ENCODE measurements around the gene NUDT10. TPM values are rescaled to one million over a fixed set of nuclear protein-coding genes. Genes with fewer than 3 reads are reported as not detected.
A peak's percentile ranks its signal among the peaks of the same experiment; 100 is the strongest.

NUDT10 gene
- total and polyA plus RNA-seq, 2 donors (not counting 1 experiment from before 2014, with no cell fraction given): 0.28 to 1.8 TPM

DNA sequence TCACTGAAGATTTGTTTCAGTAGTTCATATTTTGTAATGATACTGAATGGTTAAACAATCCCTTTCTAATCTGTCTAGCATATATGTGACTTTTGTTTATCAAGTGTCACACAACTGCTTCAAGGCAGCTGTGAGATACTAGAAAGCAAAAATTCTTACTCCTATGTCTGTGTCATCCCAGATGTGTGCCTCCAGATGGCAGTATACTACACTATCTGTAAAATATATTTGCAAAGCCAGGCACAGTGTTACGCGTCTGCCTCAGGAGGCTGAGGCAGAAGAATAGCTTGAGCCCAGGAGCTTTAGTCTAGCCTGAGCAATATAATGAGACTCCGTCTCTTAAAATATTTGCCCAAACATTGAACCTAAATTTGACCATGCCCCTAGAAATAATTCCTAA lies 4.0 kb downstream of the NUDT10 start:
- Histone ChIP-seq H3K36me3 (ENCODE audit: control insufficient read depth, insufficient read depth, low read length) (no peaks in the 10 kb centered on the region), H3K27me3 (ENCODE audit: control insufficient read depth, insufficient read depth, low read length) (no peaks in the 10 kb centered on the region), H4K20me1 (ENCODE audit: control insufficient read depth, extremely low read depth, insufficient read depth, low read length) (no peaks in the 10 kb centered on the region), H3K27ac (ENCODE audit: insufficient read depth, low read length) (no peak overlapping the region), H3K4me2 (ENCODE audit: extremely low read depth, insufficient read depth, low read length) (no peak overlapping the region), H2AFZ (ENCODE audit: low read length) (no peak overlapping the region), H3K79me2 (ENCODE audit: control insufficient read depth, insufficient read depth, low read length) (no peaks in the 10 kb centered on the region), H3K4me3 (replicated peaks in 1 of 4; ENCODE audit: control extremely low read depth in 1 of 4, insufficient read depth in 1 of 4, low read depth in 3 of 4, low read length in 4 of 4) (no peak overlapping the region), H3K9ac (ENCODE audit: insufficient read depth, low read length) (no peak overlapping the region), H3K9me3 (ENCODE audit: control insufficient read depth, insufficient read depth, low read depth, low read length) (no peaks in the 10 kb centered on the region), H3K4me1 (ENCODE audit: control insufficient read depth, extremely low read depth, insufficient read depth, low read length) (no peaks in the 10 kb centered on the region)
- TF ChIP-seq EZH2 (IDR thresholded peaks at IDR 0.05; ENCODE audit: low read length, missing control alignments): no peak
- TF ChIP-seq, protein P1, sequence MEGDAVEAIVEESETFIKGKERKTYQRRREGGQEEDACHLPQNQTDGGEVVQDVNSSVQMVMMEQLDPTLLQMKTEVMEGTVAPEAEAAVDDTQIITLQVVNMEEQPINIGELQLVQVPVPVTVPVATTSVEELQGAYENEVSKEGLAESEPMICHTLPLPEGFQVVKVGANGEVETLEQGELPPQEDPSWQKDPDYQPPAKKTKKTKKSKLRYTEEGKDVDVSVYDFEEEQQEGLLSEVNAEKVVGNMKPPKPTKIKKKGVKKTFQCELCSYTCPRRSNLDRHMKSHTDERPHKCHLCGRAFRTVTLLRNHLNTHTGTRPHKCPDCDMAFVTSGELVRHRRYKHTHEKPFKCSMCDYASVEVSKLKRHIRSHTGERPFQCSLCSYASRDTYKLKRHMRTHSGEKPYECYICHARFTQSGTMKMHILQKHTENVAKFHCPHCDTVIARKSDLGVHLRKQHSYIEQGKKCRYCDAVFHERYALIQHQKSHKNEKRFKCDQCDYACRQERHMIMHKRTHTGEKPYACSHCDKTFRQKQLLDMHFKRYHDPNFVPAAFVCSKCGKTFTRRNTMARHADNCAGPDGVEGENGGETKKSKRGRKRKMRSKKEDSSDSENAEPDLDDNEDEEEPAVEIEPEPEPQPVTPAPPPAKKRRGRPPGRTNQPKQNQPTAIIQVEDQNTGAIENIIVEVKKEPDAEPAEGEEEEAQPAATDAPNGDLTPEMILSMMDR (conservative IDR thresholded peaks at IDR 0.05 in 1 of 2, IDR thresholded peaks at IDR 0.05 in 1 of 2; ENCODE audit: low read depth in 1 of 2, low read length in 2 of 2): peak; percentile 45 to 54
- peak; percentile 37 to 58 for DNase-seq (ENCODE audit: low read depth in 2 of 2)

GRCh38 chrX:51361251-51361650 lies 28.6 kb downstream of the NUDT10 start:
- Histone ChIP-seq H3K79me2 (ENCODE audit: control insufficient read depth, insufficient read depth, low read length) (no peaks in the 10 kb centered on the region), H3K27me3 (ENCODE audit: control insufficient read depth, insufficient read depth, low read length) (no peaks in the 10 kb centered on the region), H3K27ac (ENCODE audit: insufficient read depth, low read length) (no peak overlapping the region), H3K9me3 (ENCODE audit: control insufficient read depth, insufficient read depth, low read depth, low read length) (no peaks in the 10 kb centered on the region), H2AFZ (ENCODE audit: low read length) (no peak overlapping the region), H3K4me3 (replicated peaks in 1 of 4; ENCODE audit: control extremely low read depth in 1 of 4, insufficient read depth in 1 of 4, low read depth in 3 of 4, low read length in 4 of 4) (no peak overlapping the region), H3K4me1 (ENCODE audit: control insufficient read depth, extremely low read depth, insufficient read depth, low read length) (no peaks in the 10 kb centered on the region), H3K4me2 (ENCODE audit: extremely low read depth, insufficient read depth, low read length) (no peak overlapping the region), H3K9ac (ENCODE audit: insufficient read depth, low read length) (no peak overlapping the region), H4K20me1 (ENCODE audit: control insufficient read depth, extremely low read depth, insufficient read depth, low read length) (no peaks in the 10 kb centered on the region), H3K36me3 (ENCODE audit: control insufficient read depth, insufficient read depth, low read length) (no peaks in the 10 kb centered on the region)
- TF ChIP-seq EZH2 (IDR thresholded peaks at IDR 0.05; ENCODE audit: low read length, missing control alignments): no peak
- TF ChIP-seq, protein P1 (conservative IDR thresholded peaks at IDR 0.05 in 1 of 2, IDR thresholded peaks at IDR 0.05 in 1 of 2; ENCODE audit: low read depth in 1 of 2, low read length in 2 of 2): no peak
- DNase-seq (ENCODE audit: low read depth in 2 of 2): no peak

- no peaks in the 10 kb centered on the region for H3K4me1 ChIP-seq (ENCODE audit: control insufficient read depth, extremely low read depth, insufficient read depth, low read length)
- H3K9ac ChIP-seq (ENCODE audit: insufficient read depth, low read length): no peak overlapping the region
- H3K27ac ChIP-seq (ENCODE audit: insufficient read depth, low read length): no peak overlapping the region
- no peak overlapping the region for H3K4me2 ChIP-seq (ENCODE audit: extremely low read depth, insufficient read depth, low read length)
- H3K9me3 ChIP-seq (ENCODE audit: control insufficient read depth, insufficient read depth, low read depth, low read length): no peaks in the 10 kb centered on the region
- no peak overlapping the region for H3K4me3 ChIP-seq (replicated peaks in 1 of 4; ENCODE audit: control extremely low read depth in 1 of 4, insufficient read depth in 1 of 4, low read depth in 3 of 4, low read length in 4 of 4)
- H3K27me3 ChIP-seq (ENCODE audit: control insufficient read depth, insufficient read depth, low read length): no peaks in the 10 kb centered on the region
- H4K20me1 ChIP-seq (ENCODE audit: control insufficient read depth, extremely low read depth, insufficient read depth, low read length): no peaks in the 10 kb centered on the region
- H2AFZ ChIP-seq (ENCODE audit: low read length): no peak overlapping the region
- H3K36me3 ChIP-seq (ENCODE audit: control insufficient read depth, insufficient read depth, low read length): no peaks in the 10 kb centered on the region
- no peaks in the 10 kb centered on the region for H3K79me2 ChIP-seq (ENCODE audit: control insufficient read depth, insufficient read depth, low read length)
- DNase-seq (ENCODE audit: low read depth in 2 of 2): no peak
- TF ChIP-seq EZH2 (IDR thresholded peaks at IDR 0.05; ENCODE audit: low read length, missing control alignments): no peak
- TF ChIP-seq, protein P1 (conservative IDR thresholded peaks at IDR 0.05 in 1 of 2, IDR thresholded peaks at IDR 0.05 in 1 of 2; ENCODE audit: low read depth in 1 of 2, low read length in 2 of 2): no peak
Measured at GRCh38 chrX:51376672-51377071, 44.0 kb downstream of the NUDT10 start.

Other genes starting within 250 kb of the NUDT10 start
- 7.1 and 7.7 TPM in 2 replicates for gene NUDT11, start 163.8 kb downstream of the NUDT10 start, total RNA-seq
- gene NUDT11, start 163.8 kb downstream of the NUDT10 start, polyA plus RNA-seq: 15.2 and 16.0 TPM in 2 replicates